GM21619 (cell line): ENCODE data around the gene RBM18.

Source experiments
- ATAC-seq: cut with Tn5 transposase; IDR thresholded peaks from one replicate; pipeline ENCODE4 v1.9.1; 2021; ENCODE audit not compliant: unreplicated experiment

Gene RBM18, protein sequence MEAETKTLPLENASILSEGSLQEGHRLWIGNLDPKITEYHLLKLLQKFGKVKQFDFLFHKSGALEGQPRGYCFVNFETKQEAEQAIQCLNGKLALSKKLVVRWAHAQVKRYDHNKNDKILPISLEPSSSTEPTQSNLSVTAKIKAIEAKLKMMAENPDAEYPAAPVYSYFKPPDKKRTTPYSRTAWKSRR

GRCh38 chr9:122264360-122265148 is at the start of gene RBM18, which contains the start of gene MRRF:
RBM18 (minus strand) TSS chr9:122264840; CDS start chr9:122261492, 3,348 bp downstream.
MRRF (plus strand) TSS chr9:122264882; CDS start chr9:122270892, 6,010 bp downstream.
- peak; percentile 79 for ATAC-seq

DNA sequence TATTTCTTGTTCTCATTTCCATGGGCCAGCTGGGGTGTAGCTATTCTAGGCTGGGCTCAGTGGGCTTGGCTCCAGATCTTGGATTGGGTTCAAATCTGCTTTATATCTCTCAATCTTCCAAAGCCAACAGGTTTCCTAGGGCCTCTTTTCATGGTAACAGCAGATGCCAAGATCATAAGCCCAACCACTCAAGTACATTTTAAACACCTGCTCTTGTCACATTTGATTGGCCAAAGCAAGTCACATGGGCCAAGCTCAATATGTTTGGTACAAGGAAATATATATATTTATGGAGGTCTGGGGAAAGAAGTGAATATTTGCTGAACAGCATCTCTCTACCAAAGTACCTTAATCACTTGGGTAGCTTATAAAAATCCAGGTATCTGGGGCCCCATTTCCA is 49.5 kb upstream of the RBM18 start:
- ATAC-seq = no peak

DNA sequence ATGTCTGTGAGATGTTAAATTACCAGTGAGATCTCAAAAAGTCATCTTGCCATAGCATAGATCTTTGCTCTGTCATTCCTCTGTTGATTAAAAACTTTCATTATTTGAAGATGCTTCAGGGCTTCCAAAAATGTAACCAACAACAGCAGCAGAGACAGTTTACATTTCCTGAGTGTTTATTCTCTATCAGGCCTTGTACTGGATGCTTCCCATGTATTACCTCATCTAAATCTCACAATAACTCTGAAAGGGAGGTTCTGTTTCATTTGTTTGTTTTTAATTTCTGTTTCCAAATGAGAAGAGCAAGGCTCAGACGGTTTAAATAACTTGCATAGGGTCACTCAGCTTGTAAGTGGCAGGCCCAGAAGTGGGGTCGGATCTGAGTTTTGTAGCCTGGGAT is 45.2 kb upstream of the RBM18 start:
- ATAC-seq = no peak

DNA sequence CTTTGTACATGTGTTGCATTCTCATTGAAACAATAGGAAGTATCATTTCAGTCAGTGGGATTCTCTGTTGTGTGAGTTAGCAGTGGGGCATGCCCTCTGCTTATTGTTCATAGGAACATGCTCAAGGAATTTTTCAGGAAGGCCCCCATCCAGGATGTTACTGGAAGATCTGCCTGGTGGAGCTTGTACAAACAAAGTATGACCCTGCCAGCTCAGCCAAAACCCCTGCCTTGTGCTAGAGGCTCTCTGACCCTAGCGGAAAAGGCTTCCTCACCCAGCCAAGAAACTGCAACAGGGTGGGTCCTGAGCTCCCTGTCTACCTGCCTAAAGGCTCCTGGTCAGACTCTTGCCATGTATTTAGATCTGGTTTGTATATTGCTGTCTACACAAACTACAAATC is 43.3 kb upstream of the RBM18 start:
- ATAC-seq = no peak

GRCh38 chr9:122307061-122307460 is 42.4 kb upstream of the RBM18 start:
- ATAC-seq = no peak

- no peak for ATAC-seq
Observed at GRCh38 chr9:122302237-122303093, 37.8 kb upstream of the RBM18 start.

DNA sequence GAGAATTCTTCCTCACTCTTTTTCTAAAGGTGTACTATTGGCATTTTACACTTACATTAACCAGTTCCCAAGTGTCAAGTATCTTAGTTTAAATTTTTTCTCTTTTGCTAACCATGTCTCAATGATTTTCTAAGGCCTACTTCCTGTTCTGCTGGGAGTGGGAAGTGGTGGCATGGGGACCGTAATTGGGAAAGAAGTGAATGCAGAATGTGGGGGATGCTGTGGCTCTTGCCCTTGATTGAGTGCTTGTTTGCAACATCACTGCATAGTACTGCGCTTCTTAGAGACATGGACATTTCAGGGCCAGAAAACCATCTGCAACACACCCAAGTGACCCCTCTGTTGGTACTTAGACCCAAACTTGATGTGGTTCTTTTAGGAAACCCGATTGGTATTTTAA is 32.9 kb upstream of the RBM18 start:
- no peak for ATAC-seq

- no peak for ATAC-seq
Observed at GRCh38 chr9:122294531-122294930, 29.9 kb upstream of the RBM18 start.

DNA sequence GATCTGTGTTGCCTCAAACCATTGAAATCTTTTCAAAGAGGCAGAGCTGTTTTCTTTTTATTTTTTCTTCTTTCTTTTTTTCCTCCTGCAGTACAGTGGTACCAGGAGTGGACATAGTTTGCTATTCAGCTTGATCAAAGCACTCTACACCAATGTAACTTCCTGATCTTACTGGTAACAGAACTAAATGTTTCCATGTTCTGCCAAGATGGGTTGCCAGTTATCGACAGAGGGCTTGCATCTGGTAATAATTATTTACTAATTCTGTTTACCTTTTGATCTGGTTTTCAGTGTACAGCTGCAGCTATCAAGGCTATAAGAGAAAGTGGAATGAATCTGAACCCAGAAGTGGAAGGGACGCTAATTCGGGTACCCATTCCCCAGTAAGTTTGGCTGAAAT is 26.8 kb upstream of the RBM18 start:
- ATAC-seq = no peak

DNA sequence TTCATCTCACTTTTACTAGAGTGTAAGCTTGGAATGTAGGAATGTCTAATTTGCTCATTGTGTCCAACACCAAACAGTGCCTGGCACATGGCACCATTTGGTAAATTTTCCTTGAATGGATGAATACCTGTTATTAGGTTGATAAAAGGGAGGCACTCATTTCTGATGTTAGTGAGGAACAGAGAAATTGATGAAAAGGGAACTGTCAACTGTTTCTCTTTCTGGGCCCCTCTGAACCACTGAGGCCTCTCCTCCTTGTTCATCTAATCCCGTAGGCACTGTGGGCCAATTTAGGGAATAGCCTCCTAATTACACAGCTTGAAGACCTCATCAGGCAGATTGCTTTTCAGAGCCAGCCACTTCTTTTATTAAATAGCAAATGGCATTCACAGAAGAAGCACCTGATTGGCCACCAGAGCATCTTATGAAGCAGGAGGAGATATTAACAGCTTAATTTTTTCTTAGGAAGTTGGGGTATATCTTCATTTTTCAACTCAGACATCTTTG is 22.6 kb upstream of the RBM18 start:
- no peak for ATAC-seq

- peak; percentile 60 for ATAC-seq
Observed at GRCh38 chr9:122286764-122287163, 22.1 kb upstream of the RBM18 start.

DNA sequence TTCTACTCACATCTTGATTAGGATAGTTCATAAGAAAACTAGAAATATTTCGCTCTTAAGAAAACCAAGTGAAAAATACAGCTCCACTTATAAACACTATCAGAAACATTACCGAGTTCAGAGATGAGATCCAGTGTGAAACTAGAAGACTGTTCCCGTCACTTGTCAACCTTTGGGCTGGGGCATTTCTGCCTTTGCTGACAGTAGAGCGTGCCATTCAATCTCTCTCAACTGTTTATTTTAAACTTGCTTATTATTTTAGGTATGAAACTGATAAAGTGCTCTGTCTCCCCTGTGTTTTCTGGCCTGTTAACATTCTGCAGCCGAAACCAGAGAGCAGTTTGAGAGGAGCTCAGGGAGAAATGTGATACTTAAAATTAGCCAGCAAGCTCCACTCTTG is 16.7 kb upstream of the RBM18 start:
- no peak for ATAC-seq

DNA sequence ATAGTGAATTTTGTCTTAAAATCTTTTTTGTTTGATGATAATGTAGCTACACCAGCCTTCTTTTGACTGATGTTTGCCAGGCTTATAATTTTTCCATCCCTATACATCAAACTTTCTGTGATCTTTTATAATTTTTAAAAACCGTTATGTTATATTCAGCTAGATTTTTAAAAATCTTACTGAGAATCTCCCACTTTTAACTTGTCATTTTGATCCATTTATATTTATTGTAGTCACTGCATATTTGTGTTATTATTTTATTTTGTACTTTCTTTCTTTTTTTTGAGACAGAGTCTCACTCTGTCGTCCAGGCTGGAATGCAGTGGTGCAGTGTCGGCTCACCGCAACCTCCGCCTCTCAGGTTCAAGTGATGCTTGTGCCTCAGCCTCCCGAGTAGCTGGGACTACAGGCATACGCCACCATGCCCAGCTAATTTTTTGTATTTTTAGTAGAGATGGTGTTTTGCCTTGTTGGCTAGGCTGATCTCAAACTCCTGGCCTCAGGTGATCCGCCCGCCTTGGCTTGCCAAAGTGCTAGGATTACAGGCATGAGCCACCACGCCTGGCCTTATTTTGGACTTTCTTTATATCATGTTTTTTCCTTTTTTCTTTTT is 12.8 kb upstream of the RBM18 start:
- ATAC-seq = no peak

DNA sequence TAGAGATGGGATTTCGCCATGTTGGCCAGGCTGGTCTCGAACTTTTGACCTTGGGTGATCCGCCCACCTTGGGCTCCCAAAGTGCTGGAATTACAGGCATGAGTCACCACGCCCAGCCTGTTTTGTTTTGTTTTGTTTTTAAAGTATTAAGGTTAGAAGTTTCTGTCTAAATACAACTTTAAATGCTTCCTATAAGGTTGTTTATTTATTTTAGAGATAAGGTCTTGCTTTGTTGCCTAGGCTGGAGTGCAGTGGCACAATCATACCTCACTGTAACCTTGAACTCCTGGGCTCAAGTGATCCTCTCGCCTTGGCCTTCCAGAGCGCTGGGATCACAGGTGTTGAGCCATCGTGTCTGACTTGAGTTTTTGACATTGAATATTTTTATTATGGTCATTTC is 11.5 kb upstream of the RBM18 start:
- no peak for ATAC-seq

DNA sequence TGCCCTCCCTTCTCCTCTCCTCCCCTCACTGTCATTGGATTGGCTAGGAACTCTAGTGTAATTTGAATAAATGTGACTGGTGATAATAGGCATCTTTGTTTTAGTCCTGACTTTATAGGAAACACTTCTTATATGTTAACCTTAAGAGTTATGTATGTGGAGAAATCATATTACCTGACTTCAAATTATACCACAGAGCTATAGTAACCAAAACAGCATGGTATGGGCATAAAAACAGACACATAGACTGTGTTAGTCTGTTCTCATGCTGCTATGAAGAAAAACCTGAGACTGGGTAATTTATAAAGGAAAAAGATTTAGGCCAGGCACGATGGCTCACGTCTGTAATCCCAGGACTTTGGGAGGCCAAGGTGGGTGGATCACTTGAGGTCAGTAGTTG is 9.4 kb upstream of the RBM18 start:
- no peak for ATAC-seq

DNA sequence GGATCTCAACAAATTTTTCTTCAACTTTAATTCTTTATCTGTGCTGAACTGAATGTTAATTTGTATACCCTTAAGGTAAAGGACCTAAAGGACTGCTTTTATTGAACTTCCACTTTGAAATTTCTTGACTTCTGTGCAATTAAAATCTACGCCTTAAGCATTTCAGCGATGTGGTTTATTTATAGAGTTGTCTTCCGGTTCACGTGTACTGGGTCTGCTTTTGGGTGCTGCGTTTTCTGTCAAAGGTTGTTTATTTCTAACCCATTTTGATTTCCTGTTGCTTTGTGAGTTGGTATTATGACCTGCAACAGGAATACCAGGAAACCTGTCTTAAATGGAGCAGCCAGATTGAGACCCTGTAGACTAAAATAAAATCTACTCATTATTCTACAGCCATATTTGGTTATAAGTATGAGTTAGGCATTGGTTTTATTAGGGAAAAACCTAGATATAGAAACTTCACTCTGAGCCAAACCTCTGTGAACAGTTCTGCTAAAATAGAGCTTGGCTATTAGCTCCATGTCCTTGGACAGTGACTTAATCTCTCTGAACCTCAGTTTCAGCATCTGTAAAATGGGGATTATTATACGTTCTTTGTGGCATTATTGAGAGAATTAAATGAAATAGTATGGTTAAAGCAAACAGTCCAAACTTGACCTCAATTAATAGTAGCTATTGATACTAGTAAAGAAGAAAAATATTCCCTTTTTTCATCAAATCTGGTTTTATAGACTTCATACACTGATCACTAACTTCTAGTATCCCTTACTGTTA is 3.6 kb upstream of the RBM18 start:
- no peak for ATAC-seq

DNA sequence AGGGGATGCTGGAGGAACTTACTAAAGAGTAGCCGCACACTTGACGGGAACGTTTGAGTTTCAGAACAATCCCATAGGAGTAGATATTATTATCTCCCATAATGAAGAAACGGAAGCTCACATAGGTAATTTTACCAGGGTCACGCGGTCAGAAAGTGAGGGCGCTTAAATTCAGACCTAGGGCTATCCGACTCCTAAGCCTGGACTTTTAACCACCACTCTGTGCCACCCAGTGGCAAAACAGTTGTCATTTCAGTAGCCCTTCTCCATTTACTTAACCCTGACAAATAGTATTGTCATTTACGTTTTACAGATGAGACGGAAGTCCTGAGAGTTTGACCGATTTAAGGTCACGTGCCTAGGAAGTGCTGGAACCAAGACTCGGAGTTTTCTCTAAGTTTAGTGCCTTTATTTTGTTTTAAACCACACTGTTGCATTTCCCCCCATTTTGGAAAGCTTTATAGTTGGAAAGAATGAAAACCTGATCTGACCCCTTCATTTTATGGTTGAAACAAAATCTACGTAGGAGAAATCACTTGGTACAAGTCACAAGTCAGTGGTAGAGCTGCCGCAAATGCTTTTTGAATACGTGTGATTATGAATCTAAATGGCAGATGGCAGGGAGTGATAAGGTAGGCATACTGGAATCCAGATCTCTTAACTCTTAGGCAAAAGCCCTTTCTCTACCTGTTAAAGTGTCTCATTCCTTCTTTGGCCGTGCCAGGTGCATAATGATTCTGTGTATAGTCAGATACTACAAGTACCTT is 692 bp upstream of the RBM18 start:
- ATAC-seq = peak; percentile 31

GRCh38 chr9:122263699-122264349 is 816 bp downstream of the RBM18 start:
- no peak for ATAC-seq

- no peak for ATAC-seq
Observed at GRCh38 chr9:122262073-122262472, 2.6 kb downstream of the RBM18 start.
